ENCODE results near the gene ANKRD60. TPM values are rescaled to one million over a fixed set of nuclear protein-coding genes. Genes with fewer than 3 reads are reported as not detected.

Gene ANKRD60
- total RNA-seq, 1 experiment from 2014 or later = not detected

- Mint-ChIP-seq H3K4me3 (no peak overlapping the region), H3K27ac (no peak overlapping the region), H3K36me3 (ENCODE audit: insufficient read depth in 1 of 3, low read depth in 3 of 3) (peaks cover 1 to 21% (median 3%) of the 10 kb centered on the region in 3 experiments; a peak in 4 of 7 replicates), H3K27me3 (ENCODE audit: low read depth) (no peaks in the 10 kb centered on the region), H3K9me3 (no peaks in the 10 kb centered on the region), H3K4me1 (peaks cover 17 to 20% of the 10 kb centered on the region in 2 experiments)
- no peak overlapping the region for H3K18ac ChIP-seq (ENCODE audit: insufficient read length, low read depth, low read length)
- H2BK5ac ChIP-seq (ENCODE audit: insufficient read length, low read length) = no peak overlapping the region
- H3K27me3 ChIP-seq (ENCODE audit: insufficient read depth, low read length) = no peaks in the 10 kb centered on the region
- H3K79me1 ChIP-seq (ENCODE audit: insufficient read depth, low read depth, low read length, poor library complexity, severe bottlenecking) = no peaks in the 10 kb centered on the region
- no peak for DNase-seq
- no peaks in the 10 kb centered on the region for H4K20me1 ChIP-seq (ENCODE audit: control insufficient read depth, insufficient read depth, insufficient read length)
- peaks cover 5% of the 10 kb centered on the region for H3K4me1 ChIP-seq (ENCODE audit: insufficient read depth, low read length)
- no peak overlapping the region for H3K56ac ChIP-seq (ENCODE audit: insufficient read length, low read depth, low read length)
- no peak overlapping the region for H3K27ac ChIP-seq (ENCODE audit: insufficient read length, low read depth, low read length)
- H3K4me2 ChIP-seq (ENCODE audit: insufficient read depth, insufficient read length, low read length) = no peak overlapping the region
- no peak overlapping the region for H2BK20ac ChIP-seq (ENCODE audit: low read depth, low read length, poor library complexity, severe bottlenecking)
- no peak overlapping the region for H2BK12ac ChIP-seq (ENCODE audit: insufficient read length, low read depth, low read length)
- H3K23me2 ChIP-seq (ENCODE audit: insufficient read length, low read depth, low read length, poor library complexity, severe bottlenecking) = no peaks in the 10 kb centered on the region
- no peak overlapping the region for H2AFZ ChIP-seq (ENCODE audit: low read length)
- no peak overlapping the region for H3K9ac ChIP-seq (ENCODE audit: extremely low read depth, insufficient read length, low read length)
- no peak overlapping the region for H3K14ac ChIP-seq (ENCODE audit: insufficient read depth, low read length)
- H4K8ac ChIP-seq (replicated peaks; ENCODE audit: insufficient read length, low read depth, low read length) = no peak overlapping the region
- H3T11ph ChIP-seq (ENCODE audit: low read length) = no peak overlapping the region
- no peak overlapping the region for H2AK5ac ChIP-seq (ENCODE audit: insufficient read length, low read length)
- WGBS (ENCODE audit: extremely low coverage, insufficient read length, low lambda C conversion rate) = no CpG with 5 or more reads among the region's 3 CpGs
- H2BK15ac ChIP-seq (ENCODE audit: low read depth, low read length) = no peak overlapping the region
- no peak overlapping the region for H4K91ac ChIP-seq (ENCODE audit: insufficient read length, low read depth, low read length)
- no peak overlapping the region for H3K4ac ChIP-seq (ENCODE audit: low read depth, low read length)
- no peak overlapping the region for H2BK120ac ChIP-seq (ENCODE audit: low read depth, low read length, poor library complexity, severe bottlenecking)
- H3K9me3 ChIP-seq (ENCODE audit: control insufficient read depth, low read depth, low read length) = no peaks in the 10 kb centered on the region
- no peaks in the 10 kb centered on the region for H3K79me2 ChIP-seq (ENCODE audit: insufficient read depth, low read length)
- H3K23ac ChIP-seq (ENCODE audit: insufficient read length, low read depth, low read length) = no peak overlapping the region
- TF ChIP-seq, protein P1, sequence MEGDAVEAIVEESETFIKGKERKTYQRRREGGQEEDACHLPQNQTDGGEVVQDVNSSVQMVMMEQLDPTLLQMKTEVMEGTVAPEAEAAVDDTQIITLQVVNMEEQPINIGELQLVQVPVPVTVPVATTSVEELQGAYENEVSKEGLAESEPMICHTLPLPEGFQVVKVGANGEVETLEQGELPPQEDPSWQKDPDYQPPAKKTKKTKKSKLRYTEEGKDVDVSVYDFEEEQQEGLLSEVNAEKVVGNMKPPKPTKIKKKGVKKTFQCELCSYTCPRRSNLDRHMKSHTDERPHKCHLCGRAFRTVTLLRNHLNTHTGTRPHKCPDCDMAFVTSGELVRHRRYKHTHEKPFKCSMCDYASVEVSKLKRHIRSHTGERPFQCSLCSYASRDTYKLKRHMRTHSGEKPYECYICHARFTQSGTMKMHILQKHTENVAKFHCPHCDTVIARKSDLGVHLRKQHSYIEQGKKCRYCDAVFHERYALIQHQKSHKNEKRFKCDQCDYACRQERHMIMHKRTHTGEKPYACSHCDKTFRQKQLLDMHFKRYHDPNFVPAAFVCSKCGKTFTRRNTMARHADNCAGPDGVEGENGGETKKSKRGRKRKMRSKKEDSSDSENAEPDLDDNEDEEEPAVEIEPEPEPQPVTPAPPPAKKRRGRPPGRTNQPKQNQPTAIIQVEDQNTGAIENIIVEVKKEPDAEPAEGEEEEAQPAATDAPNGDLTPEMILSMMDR (conservative IDR thresholded peaks at IDR 0.05) = no peak
- H4K5ac ChIP-seq (ENCODE audit: insufficient read length, low read depth, low read length) = no peak overlapping the region
Observed at GRCh38 chr20:58261660-58262059, 33.2 kb upstream of the ANKRD60 start.
